ENCODE data around the gene FMN1. TPM values are rescaled to one million over a fixed set of nuclear protein-coding genes. Genes with fewer than 3 reads are reported as not detected.

Gene FMN1
- total RNA-seq, 4 donors from 2014 or later = 32.6 to 102 (median 63.0) TPM

- no peak for TF ChIP-seq EP300 (IDR thresholded peaks at IDR 0.05; ENCODE audit: low read depth)
- no peak for TF ChIP-seq POLR2AphosphoS5 (IDR thresholded peaks at IDR 0.05)
- no peak for TF ChIP-seq POLR2A (IDR thresholded peaks at IDR 0.05)
- no peak for TF ChIP-seq CTCF (IDR thresholded peaks at IDR 0.05)
- 84% methylated on average over 1 of the region's 1 CpG; no CpG with 5 or more reads in 1 of the 2 donors for WGBS, 2 donors (ENCODE audit: low coverage in 1 of 2)
- Histone ChIP-seq H3K27ac (no peak overlapping the region), H3K4me1 (no peaks in the 10 kb centered on the region), H3K36me3 (no peaks in the 10 kb centered on the region), H3K4me3 (no peak overlapping the region), H3K9me3 (no peaks in the 10 kb centered on the region), H3K27me3 (no peaks in the 10 kb centered on the region)
- intact Hi-C loops (cut with DNase I; ENCODE audit: low total_unique reads) (loop anchor here (2.0 kb wide), 1 partner anchor 51 kb away; no protein-coding TSS in a partner anchor), in situ Hi-C loops (cut with MboI; ENCODE audit: low pct_ligation_motif_present in 1 of 4, low pct_unique_long_range_greater_than_20kb in 1 of 4, low sequenced_read_pairs in 3 of 4) (no loop called here)
- no peak for DNase-seq
Observed at GRCh38 chr15:32739522-32740063, 454.9 kb downstream of the FMN1 start.

- no peak for DNase-seq
- 70 to 85% methylated on average over 1 of the region's 1 CpG for WGBS, 2 donors (ENCODE audit: low coverage in 1 of 2)
- in situ Hi-C loops (cut with MboI; ENCODE audit: low pct_ligation_motif_present in 1 of 4, low pct_unique_long_range_greater_than_20kb in 1 of 4, low sequenced_read_pairs in 3 of 4) = no loop called here
- Histone ChIP-seq H3K27ac (no peak overlapping the region), H3K4me1 (no peaks in the 10 kb centered on the region), H3K27me3 (no peaks in the 10 kb centered on the region), H3K4me3 (no peak overlapping the region), H3K9me3 (no peaks in the 10 kb centered on the region), H3K36me3 (no peaks in the 10 kb centered on the region)
- TF ChIP-seq POLR2A (IDR thresholded peaks at IDR 0.05) (no peak), EP300 (IDR thresholded peaks at IDR 0.05; ENCODE audit: low read depth) (no peak), POLR2AphosphoS5 (IDR thresholded peaks at IDR 0.05) (no peak), CTCF (IDR thresholded peaks at IDR 0.05) (no peak)
- intact Hi-C loops (cut with DNase I; ENCODE audit: low total_unique reads) = loop anchor here (2.0 kb wide), 1 partner anchor 52 kb away; no protein-coding TSS in a partner anchor
Observed at GRCh38 chr15:32738666-32739065, 455.8 kb downstream of the FMN1 start.

GRCh38 chr15:32737304-32737703 lies 457.2 kb downstream of the FMN1 start:
- Histone ChIP-seq H3K9me3 (no peaks in the 10 kb centered on the region), H3K4me3 (no peak overlapping the region), H3K4me1 (no peaks in the 10 kb centered on the region), H3K27ac (no peak overlapping the region), H3K27me3 (no peaks in the 10 kb centered on the region), H3K36me3 (no peaks in the 10 kb centered on the region)
- in situ Hi-C loops (cut with MboI; ENCODE audit: low pct_ligation_motif_present in 1 of 4, low pct_unique_long_range_greater_than_20kb in 1 of 4, low sequenced_read_pairs in 3 of 4) = no loop called here
- TF ChIP-seq CTCF (IDR thresholded peaks at IDR 0.05) (no peak), POLR2A (IDR thresholded peaks at IDR 0.05) (no peak)
- no peak for DNase-seq
- 86 to 92% methylated on average over 4 of the region's 4 CpGs for WGBS, 2 donors (ENCODE audit: low coverage in 1 of 2)
- intact Hi-C loops (cut with DNase I; ENCODE audit: low total_unique reads) = no loop called here

- Histone ChIP-seq H3K9me3 (no peaks in the 10 kb centered on the region), H3K27ac (no peak overlapping the region), H3K27me3 (no peaks in the 10 kb centered on the region), H3K36me3 (no peaks in the 10 kb centered on the region), H3K4me1 (no peaks in the 10 kb centered on the region), H3K4me3 (no peak overlapping the region)
- in situ Hi-C loops (cut with MboI; ENCODE audit: low pct_ligation_motif_present in 1 of 4, low pct_unique_long_range_greater_than_20kb in 1 of 4, low sequenced_read_pairs in 3 of 4) (no loop called here), intact Hi-C loops (cut with DNase I; ENCODE audit: low total_unique reads) (no loop called here)
- TF ChIP-seq CTCF (IDR thresholded peaks at IDR 0.05) = no peak
- WGBS, 2 donors (ENCODE audit: low coverage in 1 of 2) = 72% methylated on average over 2 of the region's 2 CpGs; no CpG with 5 or more reads in 1 of the 2 donors
- no peak for DNase-seq
Observed at GRCh38 chr15:32736701-32737061, 457.8 kb downstream of the FMN1 start.

Measured in transverse colon (tissue), 4 donors.